Right lobe of liver (tissue), 6 donors: Measurements from ENCODE around the gene PPFIBP2. TPM values are rescaled to one million over a fixed set of nuclear protein-coding genes. Genes with fewer than 3 reads are reported as not detected.
A peak's percentile ranks its signal among the peaks of the same experiment; 100 is the strongest.

Experiments used
- ATAC-seq, 4 donors: fragments of 200-7000 bp; cut with Tn5 transposase; one replicate each; pipeline ENCODE4 v1.9.1; 2020; ENCODE audit warnings: mild to moderate bottlenecking in 4 of 4, moderate library complexity in 4 of 4
- DNase-seq, 3 donors: peaks; one replicate each; pipeline ENCODE4 v3.0.0-alpha.2; 2020
- H3K27ac ChIP-seq, 3 donors: fragments of 200-600 bp; one replicate each; pipeline ENCODE4 v1.8.0; 2022
- H3K27me3 ChIP-seq, 2 donors: fragments of 200-600 bp; one replicate each; pipeline ENCODE4 v1.8.0; 2022
- H3K36me3 ChIP-seq, 4 donors: fragments of 200-600 bp; sonication (generic) in 1 of 4; one replicate each; pipeline versions ENCODE4 v1.5.1 to v1.8.0; 2017 to 2022; ENCODE audit warnings: control low read depth in 1 of 4
- H3K4me1 ChIP-seq, 4 donors: fragments of 200-600 bp; sonication (generic) in 1 of 4; one replicate each; pipeline versions ENCODE4 v1.5.1 to v1.8.0; 2017 to 2022; ENCODE audit warnings: control low read depth in 1 of 4
- H3K4me3 ChIP-seq, 3 donors: fragments of 200-600 bp; one replicate each; pipeline ENCODE4 v1.8.0; 2022
- H3K9me3 ChIP-seq, 4 donors: fragments of 200-600 bp; sonication (generic) in 1 of 4; one replicate each; pipeline versions ENCODE4 v1.5.1 to v1.8.0; 2017 to 2022; ENCODE audit warnings: control low read depth in 1 of 4
- POLR2A ChIP-seq: fragments of 450-650 bp; IDR thresholded peaks from one replicate; pipeline ENCODE4 v1.6.1; 2017; ENCODE audit warnings: antibody characterized with exemption, mild to moderate bottlenecking
- WGBS: methylation state at CpG from one replicate; pipeline ENCODE4 v1.1.6; 2018; ENCODE audit warnings: low coverage, low lambda C conversion rate; ENCODE audit not compliant: insufficient coverage; ENCODE audit errors: missing lambda C conversion rate; 5-methylcytosine and 5-hydroxymethylcytosine counted together
- intact Hi-C, 2 donors: fragments of 100-400 bp; cut with DNase I; formaldehyde crosslinking; loops; one replicate each; pipeline versions ENCODE4 v1.11.2 to v1.14.1; 2022
- total RNA-seq, 6 experiments: library from RNA; depleted of rRNA in 2 of 6; stranded (reverse); fragments of >200 nt in 2 of 6; fragmentation: NEBNext Ultra II Directional in 3 of 6; extraction: Animal tissue kit (Norgen Biotek cat#: 25700) in 3 of 6; gene quantifications; one replicate each; pipeline versions ENCODE4 v1.1.0 to v1.2.4, GENCODE V29; 2016 to 2023
- TF ChIP-seq, protein P1 (sequence below), 4 donors: fragments of 200-600 bp in 3 of 4; fragments of 450-650 bp in 1 of 4; IDR thresholded peaks; one replicate each; pipeline versions ENCODE4 v1.5.1 to v1.8.0; 2016 to 2022; ENCODE audit warnings: antibody characterized with exemption in 4 of 4, mild to moderate bottlenecking in 2 of 4
- donor health status: DM: no; HTN: yes; CAD: no.
- donor health status: DM: no; HTN: no; CAD: no.
- donor health status: DM: no; HTN: no; CAD: no.
- donor health status: DM: no; HTN: yes; CAD: no.
- donor health status: DM: no; HTN: yes; CAD: no.

PPFIBP2 gene
- total RNA-seq, 6 experiments from 2014 or later, result 25.5 to 69.3 (median 46.6) TPM

GRCh38 chr11:7570241-7570640 is 56.4 kb downstream of the PPFIBP2 start:
- no peak for ATAC-seq
- Histone ChIP-seq H3K36me3 (no peaks in the 10 kb centered on the region), H3K27me3 (no peaks in the 10 kb centered on the region), H3K4me1 (peaks cover 0 to 37% (median 17%) of the 10 kb centered on the region in 4 donors), H3K4me3 (no peak overlapping the region), H3K27ac (no peak overlapping the region), H3K9me3 (no peaks in the 10 kb centered on the region)
- DNase-seq, result no peak
- TF ChIP-seq, protein P1, sequence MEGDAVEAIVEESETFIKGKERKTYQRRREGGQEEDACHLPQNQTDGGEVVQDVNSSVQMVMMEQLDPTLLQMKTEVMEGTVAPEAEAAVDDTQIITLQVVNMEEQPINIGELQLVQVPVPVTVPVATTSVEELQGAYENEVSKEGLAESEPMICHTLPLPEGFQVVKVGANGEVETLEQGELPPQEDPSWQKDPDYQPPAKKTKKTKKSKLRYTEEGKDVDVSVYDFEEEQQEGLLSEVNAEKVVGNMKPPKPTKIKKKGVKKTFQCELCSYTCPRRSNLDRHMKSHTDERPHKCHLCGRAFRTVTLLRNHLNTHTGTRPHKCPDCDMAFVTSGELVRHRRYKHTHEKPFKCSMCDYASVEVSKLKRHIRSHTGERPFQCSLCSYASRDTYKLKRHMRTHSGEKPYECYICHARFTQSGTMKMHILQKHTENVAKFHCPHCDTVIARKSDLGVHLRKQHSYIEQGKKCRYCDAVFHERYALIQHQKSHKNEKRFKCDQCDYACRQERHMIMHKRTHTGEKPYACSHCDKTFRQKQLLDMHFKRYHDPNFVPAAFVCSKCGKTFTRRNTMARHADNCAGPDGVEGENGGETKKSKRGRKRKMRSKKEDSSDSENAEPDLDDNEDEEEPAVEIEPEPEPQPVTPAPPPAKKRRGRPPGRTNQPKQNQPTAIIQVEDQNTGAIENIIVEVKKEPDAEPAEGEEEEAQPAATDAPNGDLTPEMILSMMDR (IDR thresholded peaks at IDR 0.05), result no peak
- no peak for TF ChIP-seq POLR2A
- 83% methylated on average over 1 of the region's 2 CpGs for WGBS
- intact Hi-C loops, result loop anchor here in 1 of 2 donors (10.0 kb wide), 1 partner anchor 85 kb away; no protein-coding TSS in a partner anchor

DNA sequence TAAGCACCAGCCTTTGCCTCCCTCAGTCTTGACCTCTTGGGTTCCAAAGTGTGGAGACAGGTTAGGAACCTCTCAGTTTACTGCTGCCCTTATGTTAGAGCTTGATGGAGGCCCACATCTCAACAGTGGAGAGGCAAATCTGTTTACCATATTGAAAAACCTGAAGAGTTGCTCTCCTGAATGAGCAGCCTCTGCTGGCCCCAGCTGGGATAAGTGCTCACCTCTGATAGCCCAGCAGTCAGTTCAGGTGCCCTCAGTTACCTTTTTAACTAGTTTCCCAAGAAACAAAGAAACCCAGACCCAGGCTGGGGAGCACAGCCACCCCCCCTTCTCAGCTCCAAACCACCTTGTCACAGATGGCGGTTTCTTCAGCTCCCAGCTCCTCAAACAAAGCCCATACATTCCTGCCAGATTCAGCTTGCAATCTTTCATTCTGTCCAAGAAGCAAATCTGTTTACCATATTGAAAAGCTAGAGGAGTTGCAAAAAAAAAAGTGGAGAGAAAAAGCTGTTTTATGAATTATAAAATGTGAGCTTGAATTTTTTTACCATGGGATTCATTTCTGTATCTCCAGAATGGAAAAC is 57.2 kb downstream of the PPFIBP2 start:
- peaks cover 0 to 45% (median 20%) of the 10 kb centered on the region in 4 donors for H3K4me1 ChIP-seq
- intact Hi-C loops, result loop anchor here in 1 of 2 donors (10.0 kb wide), 1 partner anchor 84 kb away; no protein-coding TSS in a partner anchor
- no CpG with 5 or more reads among the region's 1 CpG for WGBS
- no peaks in the 10 kb centered on the region for H3K36me3 ChIP-seq
- no peaks in the 10 kb centered on the region for H3K27me3 ChIP-seq
- no peak for ATAC-seq
- TF ChIP-seq POLR2A, result no peak
- TF ChIP-seq, protein P1 (IDR thresholded peaks at IDR 0.05), result no peak
- H3K27ac ChIP-seq, result peak overlapping the region in 1 of 3 donors; percentile 25
- H3K4me3 ChIP-seq, result no peak overlapping the region
- no peak for DNase-seq
- no peaks in the 10 kb centered on the region for H3K9me3 ChIP-seq

GRCh38 chr11:7571640-7572000 is 57.8 kb downstream of the PPFIBP2 start:
- DNase-seq (peak; percentile 66 to 74 (median 69)), ATAC-seq (peak; percentile 60 to 66 (median 64))
- Histone ChIP-seq H3K4me3 (no peak overlapping the region), H3K36me3 (no peaks in the 10 kb centered on the region), H3K27me3 (no peaks in the 10 kb centered on the region), H3K4me1 (peaks cover 0 to 51% (median 23%) of the 10 kb centered on the region in 4 donors), H3K27ac (peak overlapping the region; percentile 74 to 84 (median 83)), H3K9me3 (no peaks in the 10 kb centered on the region)
- intact Hi-C loops, result loop anchor here in 1 of 2 donors (10.0 kb wide), 1 partner anchor 83 kb away; no protein-coding TSS in a partner anchor
- TF ChIP-seq, protein P1 (IDR thresholded peaks at IDR 0.05), result peak; percentile 92 to 96 (median 92)
- TF ChIP-seq POLR2A, result no peak
- 23% methylated on average over 4 of the region's 4 CpGs for WGBS

GRCh38 chr11:7572001-7572712 is 58.4 kb downstream of the PPFIBP2 start:
- H3K36me3 ChIP-seq, result no peaks in the 10 kb centered on the region
- no peaks in the 10 kb centered on the region for H3K27me3 ChIP-seq
- no peak overlapping the region for H3K4me3 ChIP-seq
- H3K27ac ChIP-seq, result peak overlapping the region; percentile 74 to 84 (median 83)
- WGBS, result 32% methylated on average over 2 of the region's 4 CpGs
- H3K9me3 ChIP-seq, result no peaks in the 10 kb centered on the region
- DNase-seq (peak in 1 of 3 donors; percentile 65), ATAC-seq (peak; percentile 6 to 53 (median 44))
- no peak for TF ChIP-seq POLR2A
- TF ChIP-seq, protein P1 (IDR thresholded peaks at IDR 0.05), result peak in 1 of 4 donors; percentile 0
- H3K4me1 ChIP-seq, result peaks cover 0 to 56% (median 24%) of the 10 kb centered on the region in 4 donors
- intact Hi-C loops, result loop anchor here in 1 of 2 donors (10.0 kb wide), 1 partner anchor 83 kb away; no protein-coding TSS in a partner anchor
